ENCODE measurements around the gene TTC7B.

Gene TTC7B

DNA sequence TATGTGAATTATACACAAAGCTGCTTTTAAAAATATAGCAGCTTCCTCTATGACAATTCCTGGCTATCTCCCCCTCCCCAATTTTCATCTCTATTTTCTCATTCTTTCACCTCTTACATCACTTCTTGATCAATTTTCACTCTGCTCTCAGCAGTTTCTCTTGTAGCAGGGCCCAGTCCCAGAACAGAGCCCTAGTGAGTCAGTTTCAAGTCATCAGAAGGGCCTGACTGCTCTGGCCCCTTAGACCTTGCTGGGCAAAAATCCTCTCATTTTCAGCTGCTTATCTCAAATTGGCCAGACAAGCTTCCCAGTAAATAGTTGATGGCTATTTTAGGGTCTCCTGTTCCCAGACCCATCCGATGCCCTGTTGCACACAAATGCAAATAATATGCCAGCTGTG lies 101.4 kb downstream of the TTC7B start:
- no peaks in the 10 kb centered on the region for H4K20me1 ChIP-seq (ENCODE audit: insufficient read depth, low read length)
- no peak overlapping the region for H3K4me3 ChIP-seq (ENCODE audit: low read depth, low read length, poor library complexity, severe bottlenecking)
- no peaks in the 10 kb centered on the region for H3F3A ChIP-seq (ENCODE audit: insufficient read depth, low read length)
- no peaks in the 10 kb centered on the region for H3K79me2 ChIP-seq (ENCODE audit: insufficient read depth, low read length)
- H3K9me3 ChIP-seq (ENCODE audit: low read length), result no peaks in the 10 kb centered on the region
- H3K4me2 ChIP-seq (ENCODE audit: low read length), result no peak overlapping the region
- H3K4me1 ChIP-seq (ENCODE audit: insufficient read depth, low read length, severe bottlenecking), result no peaks in the 10 kb centered on the region
- no peak overlapping the region for H2AFZ ChIP-seq (ENCODE audit: low read length)
- no peak overlapping the region for H3K27ac ChIP-seq (ENCODE audit: low read depth, low read length, poor library complexity, severe bottlenecking)
- H3K27me3 ChIP-seq (ENCODE audit: insufficient read depth, low read length), result no peaks in the 10 kb centered on the region
- no peaks in the 10 kb centered on the region for H3K9me2 ChIP-seq (ENCODE audit: low read depth, low read length)
- no peak overlapping the region for H3K9ac ChIP-seq (ENCODE audit: low read length)
- TF ChIP-seq CTCF (IDR thresholded peaks at IDR 0.05; ENCODE audit: low read length), result no peak
- TF ChIP-seq EZH2 (IDR thresholded peaks at IDR 0.05; ENCODE audit: borderline replicate concordance, low read length), result no peak
- H3K36me3 ChIP-seq (ENCODE audit: insufficient read depth, low read length), result no peaks in the 10 kb centered on the region

DNA sequence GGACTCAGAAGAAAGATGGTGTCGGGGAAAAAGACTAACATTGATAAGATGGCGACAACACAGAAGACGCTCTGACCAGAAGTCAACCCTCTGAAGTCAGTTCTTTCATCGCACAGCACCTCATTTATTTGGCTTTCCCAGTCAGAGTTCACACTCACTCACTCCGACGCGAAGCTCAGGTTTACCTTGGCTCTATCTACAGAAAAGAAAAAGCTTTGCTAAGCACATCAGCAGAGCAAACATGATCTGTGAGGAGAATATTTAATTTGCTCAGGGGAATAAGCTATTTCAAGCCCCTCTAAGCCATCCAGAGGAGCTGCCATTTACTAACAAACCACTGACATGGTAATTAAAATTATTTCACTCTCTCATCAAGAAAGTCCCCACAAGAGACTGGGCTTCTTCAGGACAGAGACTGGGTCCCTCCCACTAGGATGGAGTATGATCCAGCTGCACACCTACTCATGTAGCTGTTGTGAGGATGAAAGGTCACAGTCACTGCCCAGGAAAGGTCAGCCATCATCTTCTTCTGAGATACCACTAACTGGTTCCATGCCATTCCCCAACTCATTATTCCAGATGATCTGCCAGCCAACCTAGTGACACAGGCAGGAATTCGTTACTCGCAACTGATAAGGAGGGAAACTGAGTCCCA lies 111.4 kb downstream of the TTC7B start:
- no peaks in the 10 kb centered on the region for H3K36me3 ChIP-seq (ENCODE audit: insufficient read depth, low read length)
- no peak overlapping the region for H3K27ac ChIP-seq (ENCODE audit: low read depth, low read length, poor library complexity, severe bottlenecking)
- H3K9me3 ChIP-seq (ENCODE audit: low read length), result no peaks in the 10 kb centered on the region
- H3K79me2 ChIP-seq (ENCODE audit: insufficient read depth, low read length), result no peaks in the 10 kb centered on the region
- no peak for TF ChIP-seq EZH2 (IDR thresholded peaks at IDR 0.05; ENCODE audit: borderline replicate concordance, low read length)
- no peak for TF ChIP-seq CTCF (IDR thresholded peaks at IDR 0.05; ENCODE audit: low read length)
- H3K4me3 ChIP-seq (ENCODE audit: low read depth, low read length, poor library complexity, severe bottlenecking), result no peak overlapping the region
- no peaks in the 10 kb centered on the region for H3K27me3 ChIP-seq (ENCODE audit: insufficient read depth, low read length)
- H4K20me1 ChIP-seq (ENCODE audit: insufficient read depth, low read length), result no peaks in the 10 kb centered on the region
- H3K4me2 ChIP-seq (ENCODE audit: low read length), result no peak overlapping the region
- H3K4me1 ChIP-seq (ENCODE audit: insufficient read depth, low read length, severe bottlenecking), result no peaks in the 10 kb centered on the region
- no peak overlapping the region for H3K9ac ChIP-seq (ENCODE audit: low read length)
- no peaks in the 10 kb centered on the region for H3K9me2 ChIP-seq (ENCODE audit: low read depth, low read length)
- H2AFZ ChIP-seq (ENCODE audit: low read length), result no peak overlapping the region
- no peaks in the 10 kb centered on the region for H3F3A ChIP-seq (ENCODE audit: insufficient read depth, low read length)

GRCh38 chr14:90703841-90704737 lies 112.1 kb downstream of the TTC7B start:
- Histone ChIP-seq H3K4me3 (ENCODE audit: low read depth, low read length, poor library complexity, severe bottlenecking) (no peak overlapping the region), H3K4me2 (ENCODE audit: low read length) (no peak overlapping the region), H3K79me2 (ENCODE audit: insufficient read depth, low read length) (no peaks in the 10 kb centered on the region), H3K4me1 (ENCODE audit: insufficient read depth, low read length, severe bottlenecking) (no peaks in the 10 kb centered on the region), H4K20me1 (ENCODE audit: insufficient read depth, low read length) (no peaks in the 10 kb centered on the region), H3K9me3 (ENCODE audit: low read length) (no peaks in the 10 kb centered on the region), H3K27ac (ENCODE audit: low read depth, low read length, poor library complexity, severe bottlenecking) (no peak overlapping the region), H3K9me2 (ENCODE audit: low read depth, low read length) (no peaks in the 10 kb centered on the region), H3F3A (ENCODE audit: insufficient read depth, low read length) (no peaks in the 10 kb centered on the region), H3K27me3 (ENCODE audit: insufficient read depth, low read length) (no peaks in the 10 kb centered on the region), H2AFZ (ENCODE audit: low read length) (no peak overlapping the region), H3K9ac (ENCODE audit: low read length) (no peak overlapping the region), H3K36me3 (ENCODE audit: insufficient read depth, low read length) (no peaks in the 10 kb centered on the region)
- TF ChIP-seq CTCF (IDR thresholded peaks at IDR 0.05; ENCODE audit: low read length), result no peak
- TF ChIP-seq EZH2 (IDR thresholded peaks at IDR 0.05; ENCODE audit: borderline replicate concordance, low read length), result no peak
